Inflammatory macrophage treated with lipopolysaccharide for 4 hours (primary cell): ENCODE results near the gene CLASP2.
"Not testable (repeated sequence)": the region's sequence is repeated elsewhere in the genome, so short reads cannot be mapped to it uniquely, and the experiment has no call there.

Experiments
- DNase-seq: peaks from one replicate; pipeline ENCODE4 v3.0.0-alpha.2; 2020

CLASP2 gene

DNA sequence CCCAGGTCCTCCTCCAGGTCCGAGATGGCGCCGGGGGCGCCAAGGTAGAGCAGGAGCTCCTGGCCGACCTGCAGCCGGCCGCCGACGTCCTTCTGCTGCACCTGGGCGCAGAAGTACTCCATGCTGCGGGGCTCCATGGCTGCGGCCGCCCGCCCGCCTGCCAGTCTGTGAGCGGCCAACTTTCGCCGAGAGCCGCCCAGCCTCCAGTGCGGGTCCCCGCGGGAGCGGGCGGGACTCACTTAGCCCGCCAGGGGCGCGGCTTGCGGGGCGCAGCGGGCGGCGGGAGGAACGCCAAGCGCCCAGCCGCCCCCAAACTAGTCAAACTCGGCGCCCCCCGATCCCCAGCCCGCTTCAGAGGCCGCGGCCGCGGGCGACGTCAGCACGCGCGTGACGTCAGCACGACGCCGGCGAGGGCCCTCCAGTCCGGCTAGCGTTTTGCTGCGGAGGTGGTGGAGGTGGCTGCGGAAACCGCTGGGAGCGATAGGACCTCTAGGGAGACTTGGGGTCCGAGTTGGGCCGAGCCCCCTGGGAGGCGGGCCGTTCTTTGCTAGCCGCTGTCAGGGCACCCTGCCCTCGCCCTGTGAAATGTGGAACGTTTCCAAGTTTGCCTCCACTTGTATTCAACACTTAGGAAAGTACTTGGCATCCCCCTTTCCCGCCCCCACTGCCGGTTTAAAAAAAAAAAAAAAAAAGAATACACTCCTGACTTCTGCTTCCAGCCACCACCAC, at the start of gene CLASP2:
Gene CLASP2 (minus strand): TSS at position 389 of the 729 bp plus-strand sequence. CDS start 252 bp downstream, at position 137.
- DNase-seq = peak; percentile 93

DNA sequence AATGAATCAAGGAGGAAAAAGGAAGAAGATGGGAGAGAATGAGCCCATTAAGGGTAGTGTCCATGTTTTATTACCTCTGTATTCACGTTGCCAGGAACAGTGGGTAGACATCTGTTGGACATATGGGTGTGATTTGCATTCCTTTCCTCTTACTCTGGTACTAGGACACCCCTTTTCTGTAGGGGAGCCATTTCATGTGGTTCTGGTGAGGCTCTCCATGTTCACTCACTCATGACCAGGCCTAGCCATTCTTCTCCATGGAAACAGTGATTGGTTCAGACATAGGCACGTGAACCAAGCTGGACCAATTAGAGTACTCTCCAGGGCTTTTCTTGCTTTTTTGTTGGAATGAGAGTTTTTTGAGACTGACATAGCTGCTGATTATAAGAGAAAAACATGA, 40.8 kb upstream of the CLASP2 start:
- no peak for DNase-seq

DNA sequence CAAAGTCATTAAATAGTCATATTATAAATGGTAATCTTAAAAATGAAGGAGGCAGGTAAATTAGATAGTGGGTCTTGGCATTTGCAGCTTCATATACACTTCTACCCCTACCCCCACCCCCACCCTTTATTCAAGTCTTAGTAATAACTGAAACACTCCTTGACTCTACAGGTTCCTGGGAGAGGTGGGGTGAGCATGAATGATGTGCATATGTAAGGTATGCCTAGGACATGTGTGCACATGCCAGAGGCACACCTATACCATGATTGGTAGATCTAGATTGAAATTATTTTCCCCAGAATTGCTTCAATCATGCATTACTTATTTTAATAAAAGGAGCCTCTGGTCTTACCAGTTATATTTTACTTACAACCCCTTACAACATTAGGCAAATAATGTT, 40.2 kb upstream of the CLASP2 start:
- DNase-seq = no peak

DNA sequence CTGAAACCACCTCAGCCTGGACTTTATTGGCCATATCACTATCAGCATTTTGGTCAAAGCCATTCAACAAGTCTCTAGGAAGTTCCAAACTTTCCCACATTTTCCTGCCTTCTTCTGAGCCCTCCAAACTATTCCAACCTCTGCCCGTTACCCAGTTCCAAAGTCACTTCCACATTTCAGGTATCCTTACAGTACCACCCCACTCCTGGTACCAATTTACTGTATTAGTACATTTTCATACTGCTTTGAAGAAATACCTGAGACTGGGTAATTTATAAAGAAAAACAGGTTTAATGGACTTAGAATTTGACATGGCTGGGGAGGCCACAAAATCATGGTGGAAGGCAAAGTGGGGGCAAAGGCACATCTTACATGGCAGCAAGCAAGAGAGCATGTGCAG, 36.3 kb upstream of the CLASP2 start:
- not testable (repeated sequence) for DNase-seq

DNA sequence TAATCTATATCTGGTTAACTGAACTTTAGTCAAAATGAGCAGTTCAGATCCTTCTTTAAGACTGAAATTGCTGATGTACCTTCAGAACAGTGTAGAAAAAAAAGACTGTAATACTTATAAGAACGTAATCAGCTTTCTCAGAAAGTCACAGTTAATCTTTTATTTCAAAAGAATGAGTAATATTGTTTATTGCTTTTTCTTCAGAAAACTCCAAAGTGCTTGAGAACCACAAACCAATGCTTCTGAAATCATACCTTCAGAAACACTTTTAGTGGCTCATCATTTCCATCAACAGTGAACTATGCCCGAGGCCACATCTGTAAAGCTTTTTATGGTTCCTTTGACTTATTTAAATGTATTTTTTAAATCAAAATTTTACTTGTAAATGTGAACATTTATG, 33.3 kb upstream of the CLASP2 start:
- DNase-seq = no peak

DNA sequence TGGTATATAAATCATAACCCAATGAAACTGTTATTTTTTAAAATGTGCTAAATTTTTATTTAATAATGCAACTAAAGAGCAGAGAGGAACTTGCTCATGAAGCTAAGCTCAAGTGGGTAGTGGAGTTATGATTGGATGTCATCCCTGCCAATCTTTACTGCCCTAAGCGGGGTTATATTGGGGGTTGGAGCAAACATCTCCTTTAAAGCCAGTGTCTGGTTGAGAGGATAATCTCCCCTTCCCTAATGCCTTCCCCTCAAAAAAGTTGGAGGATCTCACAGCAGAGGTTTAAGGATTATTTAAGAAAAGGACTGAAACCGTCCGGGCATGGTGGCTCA, 32.1 kb upstream of the CLASP2 start:
- peak; percentile 6 for DNase-seq

DNA sequence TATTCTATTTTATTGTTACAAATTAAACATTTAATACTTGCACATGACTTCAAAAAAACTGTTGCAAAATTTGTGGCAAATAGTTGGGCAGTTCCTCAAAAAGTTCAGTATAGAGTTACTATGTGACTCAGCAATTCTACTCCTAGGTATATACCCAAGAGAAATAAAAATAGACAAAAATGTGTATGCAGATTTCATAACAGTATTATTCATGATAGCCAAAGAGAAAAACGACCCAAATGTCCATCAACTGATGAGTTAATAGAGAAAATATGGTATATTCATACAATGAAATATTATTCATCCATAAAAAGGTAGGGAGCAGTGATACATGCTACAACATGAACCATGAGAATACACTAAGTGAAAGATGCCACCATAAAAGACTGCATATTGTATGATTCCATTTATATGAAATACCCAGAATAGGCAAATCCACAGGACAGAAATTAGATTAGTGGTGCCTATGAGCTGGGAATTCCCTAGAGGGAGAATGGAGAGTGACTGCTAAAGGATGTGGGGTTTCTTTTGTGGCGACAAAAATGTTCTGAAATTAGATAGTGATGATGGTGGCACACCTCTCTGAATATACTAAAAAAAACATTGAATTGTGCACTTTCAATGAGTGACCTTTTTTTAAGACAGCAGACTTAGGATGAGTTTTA, 31.6 kb upstream of the CLASP2 start:
- peak; percentile 69 for DNase-seq

DNA sequence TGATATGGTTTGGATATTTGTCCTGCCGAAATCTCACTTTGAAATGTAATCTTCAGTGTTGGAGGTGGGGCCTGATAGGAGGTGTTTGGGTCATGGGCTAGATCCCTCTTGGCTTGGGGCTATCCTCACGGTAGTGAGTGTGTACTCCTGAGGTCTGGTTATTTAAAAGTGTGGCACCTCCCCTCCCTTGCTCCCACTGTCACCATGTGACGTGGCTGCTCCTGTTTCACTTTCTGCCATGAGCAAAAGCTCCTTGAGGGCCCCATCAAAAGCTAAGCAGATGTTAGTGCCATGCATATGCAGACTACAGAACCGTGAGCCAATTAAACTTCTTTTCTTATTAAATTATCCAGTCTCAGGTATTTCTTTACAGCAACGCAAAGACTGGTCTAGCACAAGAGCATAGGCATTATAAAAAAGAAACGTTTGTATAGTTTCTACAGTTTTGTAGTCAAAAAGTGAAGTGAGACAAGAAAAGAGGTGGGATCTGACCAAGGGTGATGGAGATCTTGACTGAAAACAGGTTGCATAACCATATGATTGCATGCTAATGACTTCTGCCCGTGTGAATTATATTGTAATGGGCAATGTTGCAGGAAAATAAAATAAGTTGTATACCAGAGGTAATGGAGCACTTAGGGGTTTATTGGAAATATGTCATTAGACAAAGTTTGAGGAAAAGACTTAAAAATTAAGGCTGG, 28.5 kb upstream of the CLASP2 start:
- peak; percentile 69 for DNase-seq

DNA sequence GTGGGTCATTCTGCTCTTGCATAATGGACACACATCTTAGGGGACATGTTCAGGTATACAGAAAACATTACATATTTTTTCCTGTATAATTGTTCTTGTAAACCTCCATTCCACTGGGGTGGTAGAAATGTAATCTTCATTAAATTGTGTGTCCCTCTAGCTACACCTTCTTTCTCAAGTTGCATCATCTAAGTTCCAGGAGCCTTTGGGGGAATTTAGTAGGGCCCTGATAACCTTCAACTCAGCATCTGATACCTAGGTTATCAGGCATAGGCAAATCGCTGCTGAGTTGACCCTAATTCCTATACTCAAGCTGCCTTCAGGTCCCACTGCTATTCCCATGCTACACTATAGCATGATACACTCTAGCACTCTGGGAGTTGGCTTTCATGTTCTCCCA, 19.1 kb upstream of the CLASP2 start:
- DNase-seq = no peak

DNA sequence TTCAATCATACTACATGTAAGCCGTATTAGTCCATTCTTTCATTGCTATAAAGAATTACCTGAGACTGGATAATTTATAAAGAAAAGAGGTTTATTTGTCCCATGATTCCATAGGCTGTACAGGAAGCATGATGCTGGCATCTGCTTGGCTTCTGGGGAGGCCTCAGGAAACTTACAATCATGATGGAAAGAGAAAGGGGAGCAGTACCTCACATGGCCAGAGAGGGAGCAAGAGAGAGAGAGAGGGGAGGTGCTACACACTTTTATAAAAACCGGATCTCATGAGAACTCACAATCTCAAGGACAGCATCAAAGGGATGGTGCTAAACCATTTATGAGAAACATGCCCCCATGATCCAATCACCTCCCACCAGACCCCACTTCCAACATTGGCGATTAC, 14.3 kb upstream of the CLASP2 start:
- DNase-seq = no peak

DNA sequence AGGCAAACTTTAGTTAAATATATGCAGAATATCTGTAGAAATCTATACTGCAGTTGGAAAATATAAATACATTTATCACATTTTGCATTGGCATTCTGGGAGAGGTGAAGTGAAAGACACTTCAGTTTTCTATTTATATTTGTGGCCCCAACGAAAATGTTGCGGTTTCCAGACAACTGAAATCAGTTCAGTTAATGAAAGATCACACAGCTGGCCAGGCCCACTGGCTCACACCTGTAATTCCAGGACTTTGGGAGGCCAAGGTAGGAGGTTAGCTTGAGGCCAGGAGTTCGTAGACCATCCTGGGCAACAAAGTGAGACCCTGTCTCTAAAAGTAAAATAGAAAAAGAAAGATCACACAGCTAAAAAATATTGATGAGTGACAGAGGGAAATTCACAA, 11.9 kb upstream of the CLASP2 start:
- DNase-seq = no peak

DNA sequence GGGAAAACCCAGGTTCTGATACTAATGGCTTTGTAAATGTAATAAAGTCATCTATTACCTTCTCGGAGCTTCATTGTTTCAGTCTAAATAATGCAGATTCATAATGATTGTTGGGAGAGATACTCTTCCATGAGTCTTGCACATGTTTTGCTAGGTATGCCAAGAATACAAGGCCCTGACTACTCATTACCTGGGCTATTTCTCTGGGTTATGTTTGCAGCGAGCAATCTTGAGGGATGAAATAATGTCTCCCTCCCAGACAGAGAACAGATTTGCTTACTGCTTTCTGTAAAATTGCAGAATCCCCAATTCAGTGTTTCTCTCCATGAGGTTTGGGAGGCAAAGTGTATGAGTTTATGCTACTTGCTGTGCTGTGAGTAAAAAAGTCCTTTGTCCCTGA, 6.2 kb upstream of the CLASP2 start:
- DNase-seq = no peak

DNA sequence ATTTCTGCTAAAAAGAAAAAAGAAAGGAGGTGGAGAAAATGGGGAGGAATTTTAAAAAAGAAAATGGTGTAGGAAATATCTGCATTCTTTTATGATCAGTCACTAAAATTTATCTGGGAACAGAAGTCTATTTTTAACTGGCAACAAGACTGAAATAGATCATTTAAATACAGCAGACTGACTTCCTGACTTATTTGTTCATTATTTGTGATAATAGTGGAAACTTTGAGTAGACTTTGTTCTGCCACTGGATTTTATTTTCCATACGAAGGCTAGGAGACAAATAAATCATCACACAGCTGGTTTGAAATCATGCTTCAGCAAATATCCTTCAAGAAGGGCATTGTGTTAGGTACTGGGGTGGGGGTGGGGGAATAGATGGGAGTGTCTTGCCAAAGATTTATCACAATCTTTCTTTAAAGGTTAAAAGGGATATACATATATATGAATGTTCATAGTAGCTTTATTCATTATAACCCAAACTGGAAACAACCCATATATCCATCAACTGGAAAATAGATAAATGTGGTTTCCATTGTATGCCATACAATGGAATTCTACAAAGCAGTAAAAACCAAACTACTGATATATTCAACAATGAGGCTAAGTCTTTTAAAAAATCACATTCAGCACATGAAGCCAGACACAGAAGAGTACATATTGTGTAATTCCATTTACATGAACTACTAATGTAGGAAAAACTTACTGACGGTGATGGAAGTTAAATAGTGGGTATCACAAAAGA, 4.7 kb upstream of the CLASP2 start:
- no peak for DNase-seq

DNA sequence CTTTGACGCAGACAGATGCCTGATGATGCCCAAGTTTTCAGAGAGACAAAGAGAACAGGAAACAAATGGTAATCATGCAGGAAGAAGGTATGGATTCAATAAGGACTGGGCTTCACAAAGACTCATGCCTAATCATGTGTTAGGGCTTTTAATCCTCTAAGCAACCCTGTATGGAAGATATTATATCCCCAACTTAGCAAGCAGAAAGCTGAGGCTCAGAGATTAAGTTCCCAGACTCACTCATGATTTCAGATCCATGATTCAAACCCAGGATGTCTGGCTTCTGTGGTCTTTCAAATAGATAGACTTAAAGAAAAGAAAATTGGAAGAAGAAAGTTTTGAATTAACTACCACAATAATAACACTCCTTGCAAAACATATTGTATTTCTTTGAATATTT, 4.1 kb upstream of the CLASP2 start:
- DNase-seq = no peak

DNA sequence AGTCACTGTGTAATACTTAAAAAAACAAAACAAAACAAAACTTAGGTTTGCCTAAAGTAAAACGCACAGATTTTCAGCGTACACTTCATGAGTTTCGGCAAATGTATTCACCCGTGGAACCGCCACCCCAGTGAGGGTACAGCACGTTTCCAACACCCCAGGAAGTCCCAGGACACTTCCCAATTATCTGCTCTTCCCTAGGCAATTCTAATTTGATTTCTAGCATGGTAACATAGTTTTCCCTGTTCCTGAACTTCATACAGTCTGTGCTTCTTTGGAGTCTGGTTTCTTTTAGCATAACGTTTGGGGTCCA, 497 bp upstream of the CLASP2 start:
- no peak for DNase-seq

DNA sequence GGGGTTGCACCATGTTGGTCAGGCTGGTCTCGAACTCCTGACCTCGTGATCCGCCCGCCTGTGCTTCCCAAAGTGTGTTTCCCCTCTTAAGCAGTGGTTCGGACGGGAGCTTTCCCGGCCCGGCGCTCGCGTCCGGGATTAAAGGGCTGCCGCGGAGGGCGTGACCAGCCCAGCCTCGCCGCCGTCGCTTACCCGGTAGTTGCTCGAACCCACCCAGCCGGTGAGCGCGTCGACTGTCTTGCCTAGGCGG, 513 bp downstream of the CLASP2 start:
- DNase-seq = peak; percentile 74

DNA sequence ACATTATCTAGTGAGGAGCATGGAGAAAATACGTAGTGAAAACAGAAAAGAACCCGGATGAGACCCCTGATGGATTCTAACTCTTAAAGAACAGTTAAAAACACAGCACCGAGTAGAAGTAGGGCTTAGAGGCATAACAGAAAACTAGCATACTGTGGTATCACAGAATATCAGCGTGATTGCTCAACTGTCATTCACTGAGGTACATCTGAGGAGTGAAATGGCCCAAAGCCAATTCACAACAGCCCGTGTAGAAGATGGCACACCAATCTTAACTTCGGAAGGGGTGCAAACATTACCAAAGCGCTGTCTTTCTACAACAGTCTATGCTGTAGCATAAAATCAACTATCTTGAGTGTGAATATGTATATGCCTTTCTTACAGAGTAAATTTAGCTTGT, 1.8 kb downstream of the CLASP2 start:
- no peak for DNase-seq

DNA sequence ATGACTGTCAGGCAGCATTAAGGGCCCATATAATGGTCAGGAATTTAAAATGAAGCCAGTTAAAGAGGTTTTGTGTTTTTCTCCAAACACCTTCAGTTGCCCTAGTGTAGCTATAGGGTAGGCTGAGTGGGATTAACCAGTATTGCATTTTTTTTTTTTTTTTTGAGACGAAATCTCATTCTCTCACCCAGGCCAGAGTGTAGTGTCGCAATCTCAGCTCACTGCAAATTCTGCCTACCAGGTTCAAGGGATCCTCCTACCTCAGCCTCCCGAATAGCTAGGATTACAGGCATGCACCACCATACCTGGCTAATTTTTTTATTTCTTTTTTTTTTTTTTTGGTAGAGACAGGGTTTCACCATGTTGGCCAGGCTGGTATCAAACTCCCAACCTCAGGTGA, 7.0 kb downstream of the CLASP2 start:
- DNase-seq = no peak

DNA sequence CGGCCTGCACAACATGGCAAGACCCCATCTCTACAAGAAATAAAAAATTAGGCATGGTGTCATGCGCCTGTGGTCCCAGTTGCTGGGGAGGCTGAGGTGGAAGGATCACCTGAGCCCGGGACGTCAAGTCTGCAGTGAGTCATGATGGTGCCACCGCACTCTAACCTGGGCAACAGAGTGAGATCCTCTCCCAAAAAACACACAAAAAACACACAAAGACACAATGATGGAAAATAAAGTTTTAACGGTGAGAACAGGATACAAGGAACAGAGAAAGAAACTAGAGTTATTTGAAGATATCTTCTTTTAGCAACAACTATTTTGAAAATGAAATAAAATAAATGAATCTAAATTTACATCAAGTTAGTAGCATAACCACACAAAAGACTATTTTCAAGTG, 12.0 kb downstream of the CLASP2 start:
- DNase-seq = no peak

DNA sequence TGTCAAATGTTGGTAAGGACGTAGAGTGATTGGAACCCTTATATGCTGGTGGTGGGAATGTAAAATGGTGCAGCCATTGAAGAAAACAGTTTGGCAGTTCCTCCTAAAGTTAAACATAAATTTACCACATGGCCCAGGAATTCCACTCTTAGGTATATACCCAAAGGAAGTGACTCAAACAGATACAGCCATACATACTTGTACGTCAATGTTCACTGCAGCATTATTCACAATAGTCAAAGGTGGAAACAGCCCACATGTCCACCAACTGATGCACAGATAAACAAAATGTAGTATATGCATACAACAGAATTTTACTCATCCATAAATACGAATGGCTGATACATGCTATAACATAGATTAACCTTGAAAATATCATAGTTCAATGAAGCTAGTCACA, 13.2 kb downstream of the CLASP2 start:
- no peak for DNase-seq

DNA sequence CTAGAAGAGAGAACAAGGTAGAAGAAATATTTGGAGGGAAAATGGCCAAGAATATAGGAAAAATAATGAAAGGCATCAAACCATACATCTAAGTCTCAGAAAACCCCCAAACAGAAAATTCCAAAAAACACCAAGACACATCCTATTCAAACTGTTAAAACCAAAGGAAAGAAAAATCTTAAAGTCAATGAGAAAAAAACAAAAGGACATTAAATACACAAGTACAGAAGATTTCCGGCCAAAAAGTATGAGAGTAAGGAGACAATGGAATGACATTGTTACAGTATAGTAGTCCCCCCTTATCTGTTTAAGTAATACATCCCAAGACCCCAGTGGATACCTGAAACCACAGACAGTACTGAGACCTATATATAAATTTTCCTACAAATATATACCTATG, 18.8 kb downstream of the CLASP2 start:
- no peak for DNase-seq

DNA sequence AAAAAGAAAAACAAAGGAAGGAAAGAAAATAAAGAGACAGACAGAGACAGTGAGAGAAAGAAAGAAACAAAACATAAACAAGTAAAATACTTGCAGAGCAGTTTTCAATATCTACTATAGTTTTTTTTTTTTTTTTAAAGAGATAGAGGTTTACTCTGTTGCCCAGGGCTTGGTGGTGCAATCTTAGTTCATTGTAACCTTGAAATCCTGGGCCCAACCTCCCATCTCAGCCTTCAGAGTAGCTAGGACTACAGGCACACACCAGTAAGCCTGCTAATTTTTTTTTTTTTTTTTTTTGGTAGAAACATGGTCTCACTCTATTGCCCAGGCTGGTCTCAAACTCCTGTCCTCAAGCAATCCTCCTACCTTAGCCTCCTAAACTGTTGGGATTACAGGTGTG, 23.1 kb downstream of the CLASP2 start:
- DNase-seq = no peak

DNA sequence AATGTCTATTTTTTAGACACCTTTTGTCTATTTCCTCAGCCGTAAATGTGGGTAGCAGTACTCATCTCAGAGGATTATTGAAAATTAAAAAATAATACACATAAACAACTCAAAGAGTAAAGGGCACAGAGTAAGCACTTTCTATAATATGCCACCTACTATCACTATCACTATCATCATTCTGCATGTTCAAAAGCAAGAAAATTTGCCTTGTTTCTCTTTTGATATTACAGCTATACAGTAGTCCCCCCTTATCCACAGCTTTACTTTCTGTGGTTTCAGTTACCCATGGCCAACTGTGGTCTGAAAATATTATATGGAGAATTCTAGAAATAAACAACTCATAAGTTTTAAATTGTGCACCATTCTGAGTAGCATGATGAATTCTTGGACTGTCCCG, 27.7 kb downstream of the CLASP2 start:
- no peak for DNase-seq

DNA sequence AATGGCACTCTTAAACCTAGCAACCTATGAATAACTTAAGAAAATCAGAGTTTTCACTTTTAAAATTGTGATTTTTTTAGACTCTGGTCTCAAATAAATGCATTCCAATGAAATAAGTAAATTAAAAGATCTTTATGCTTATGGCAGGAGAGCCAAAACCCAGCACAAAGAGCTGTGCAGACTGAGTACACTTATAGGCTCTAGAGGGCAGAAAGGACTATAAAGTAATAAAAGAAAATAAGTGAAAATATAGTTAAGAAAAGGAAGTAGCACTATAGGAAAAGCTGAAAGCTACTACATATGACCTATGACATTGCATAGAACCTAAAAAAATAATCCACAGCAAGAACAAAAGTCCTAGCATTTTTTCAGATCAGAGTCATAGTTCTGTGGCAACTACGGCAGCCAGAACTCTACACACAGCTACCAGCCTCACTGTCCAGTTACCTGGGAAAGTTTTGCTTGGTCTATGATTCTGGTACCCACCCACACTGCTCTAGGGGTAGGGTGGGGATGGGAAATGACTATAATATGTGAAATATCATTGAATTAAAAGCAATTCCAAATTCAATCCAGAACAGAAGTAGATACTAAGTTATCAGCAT, 30.5 kb downstream of the CLASP2 start:
- no peak for DNase-seq
